Transverse colon (tissue), 3 donors: ENCODE measurements around the gene RALGPS1.

Experiments used
- EP300 ChIP-seq: sonication (generic); formaldehyde crosslinking; IDR thresholded peaks from one replicate; pipeline ENCODE4 v1.6.1; 2017; ENCODE audit warnings: antibody characterized with exemption, low read depth
- TF ChIP-seq, protein P1 (sequence below), 5 experiments: fragments of 200-600 bp in 3 of 5; fragments of 450-650 bp in 2 of 5; sonication (generic) in 3 of 5; IDR thresholded peaks; 1 replicate in 2 of 5; 2 replicates in 3 of 5; pipeline ENCODE4 v1.5.1; 2016 to 2017; ENCODE audit warnings: antibody characterized with exemption in 5 of 5, inconsistent platforms in 3 of 5, mild to moderate bottlenecking in 2 of 5, moderate library complexity in 1 of 5

- TF ChIP-seq, protein P1, sequence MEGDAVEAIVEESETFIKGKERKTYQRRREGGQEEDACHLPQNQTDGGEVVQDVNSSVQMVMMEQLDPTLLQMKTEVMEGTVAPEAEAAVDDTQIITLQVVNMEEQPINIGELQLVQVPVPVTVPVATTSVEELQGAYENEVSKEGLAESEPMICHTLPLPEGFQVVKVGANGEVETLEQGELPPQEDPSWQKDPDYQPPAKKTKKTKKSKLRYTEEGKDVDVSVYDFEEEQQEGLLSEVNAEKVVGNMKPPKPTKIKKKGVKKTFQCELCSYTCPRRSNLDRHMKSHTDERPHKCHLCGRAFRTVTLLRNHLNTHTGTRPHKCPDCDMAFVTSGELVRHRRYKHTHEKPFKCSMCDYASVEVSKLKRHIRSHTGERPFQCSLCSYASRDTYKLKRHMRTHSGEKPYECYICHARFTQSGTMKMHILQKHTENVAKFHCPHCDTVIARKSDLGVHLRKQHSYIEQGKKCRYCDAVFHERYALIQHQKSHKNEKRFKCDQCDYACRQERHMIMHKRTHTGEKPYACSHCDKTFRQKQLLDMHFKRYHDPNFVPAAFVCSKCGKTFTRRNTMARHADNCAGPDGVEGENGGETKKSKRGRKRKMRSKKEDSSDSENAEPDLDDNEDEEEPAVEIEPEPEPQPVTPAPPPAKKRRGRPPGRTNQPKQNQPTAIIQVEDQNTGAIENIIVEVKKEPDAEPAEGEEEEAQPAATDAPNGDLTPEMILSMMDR (IDR thresholded peaks at IDR 0.05) = no peak
- TF ChIP-seq EP300 = no peak
Observed at GRCh38 chr9:127149010-127149409, 234.4 kb downstream of the RALGPS1 start.
